Keratinocyte (primary cell): ENCODE data around the gene TRAF1. TPM values are rescaled to one million over a fixed set of nuclear protein-coding genes. Genes with fewer than 3 reads are reported as not detected.

Experiments
- DNase-seq: peaks from one replicate; pipeline ENCODE4 v3.0.0-alpha.2; 2011; ENCODE audit warnings: low read depth, missing footprints, low spot score
- FAIRE-seq: peaks from 2 replicates; lab custom pipeline; 2011; peaks lifted over from hg19 to GRCh38; lab: Jason Lieb, UNC
- H2AFZ ChIP-seq: 2 replicates; pipeline ENCODE4 v1.6.0; 2012; ENCODE audit warnings: low read length, control low read depth, inconsistent platforms; ENCODE audit not compliant: control insufficient read depth
- H3K27ac ChIP-seq: 2 replicates; pipeline ENCODE4 v1.5.1; 2011; ENCODE audit warnings: low read length; ENCODE audit not compliant: control insufficient read depth, insufficient read depth
- H3K27me3 ChIP-seq: 3 replicates; pipeline ENCODE4 v1.6.0; 2011; ENCODE audit warnings: low read length; ENCODE audit not compliant: control insufficient read depth, insufficient read depth; ENCODE audit errors: extremely low read depth
- H3K36me3 ChIP-seq, 2 experiments: 2 replicates in 1 of 2; 3 replicates in 1 of 2; pipeline ENCODE4 v1.5.1; 2011; ENCODE audit warnings: low read length in 2 of 2, mild to moderate bottlenecking in 1 of 2; ENCODE audit not compliant: control insufficient read depth in 2 of 2, insufficient read depth in 2 of 2; ENCODE audit errors: extremely low read depth in 1 of 2
- H3K4me1 ChIP-seq: 3 replicates; pipeline ENCODE4 v1.5.1; 2011; ENCODE audit warnings: low read length; ENCODE audit not compliant: control insufficient read depth, insufficient read depth; ENCODE audit errors: extremely low read depth
- H3K4me2 ChIP-seq: 3 replicates; pipeline ENCODE4 v1.6.0; 2011; ENCODE audit warnings: low read depth, low read length; ENCODE audit not compliant: control insufficient read depth, insufficient read depth; ENCODE audit errors: extremely low read depth
- H3K4me3 ChIP-seq, 3 experiments: fragments of 200-600 bp in 1 of 3; sonication (generic) in 1 of 3; 2 replicates in 2 of 3; 3 replicates in 1 of 3; pipeline ENCODE4 v1.5.1; 2011 to 2016; ENCODE audit warnings: low read length in 3 of 3, mild to moderate bottlenecking in 3 of 3, control low read depth in 2 of 3, inconsistent platforms in 1 of 3, low read depth in 1 of 3, mixed read lengths in 1 of 3, mixed run types in 1 of 3, moderate library complexity in 1 of 3; ENCODE audit not compliant: control insufficient read depth in 2 of 3, insufficient read depth in 2 of 3; ENCODE audit errors: extremely low read depth in 1 of 3
- H3K79me2 ChIP-seq: 2 replicates; pipeline ENCODE4 v1.6.0; 2012; ENCODE audit warnings: low read length; ENCODE audit not compliant: control insufficient read depth, insufficient read depth
- H3K9ac ChIP-seq: 3 replicates; pipeline ENCODE4 v1.6.0; 2011; ENCODE audit warnings: low read length; ENCODE audit not compliant: control insufficient read depth, insufficient read depth; ENCODE audit errors: extremely low read depth
- H3K9me1 ChIP-seq: 3 replicates; pipeline ENCODE4 v1.6.0; 2011; ENCODE audit warnings: low read length; ENCODE audit not compliant: control insufficient read depth, insufficient read depth; ENCODE audit errors: extremely low read depth
- H3K9me3 ChIP-seq: 2 replicates; pipeline ENCODE4 v1.5.1; 2012; ENCODE audit warnings: low read depth, low read length; ENCODE audit not compliant: control insufficient read depth
- H4K20me1 ChIP-seq: 3 replicates; pipeline ENCODE4 v1.6.0; 2011; ENCODE audit warnings: low read length; ENCODE audit not compliant: control insufficient read depth, insufficient read depth; ENCODE audit errors: extremely low read depth
- CTCF ChIP-seq, 3 experiments: IDR thresholded peaks in 1 of 3; conservative IDR thresholded peaks in 1 of 3; optimal IDR thresholded peaks in 1 of 3; 2 replicates in 2 of 3; 3 replicates in 1 of 3; pipeline versions ENCODE3 to v1.5.1; 2011; ENCODE audit warnings: low read length in 3 of 3, mild to moderate bottlenecking in 3 of 3, moderate library complexity in 2 of 3, control low read depth in 1 of 3, inconsistent platforms in 1 of 3; ENCODE audit not compliant: insufficient read depth in 2 of 3; ENCODE audit errors: extremely low read depth in 1 of 3
- EZH2 ChIP-seq: IDR thresholded peaks from one replicate; pipeline ENCODE4 v1.6.1; 2012; ENCODE audit warnings: inconsistent platforms, mild to moderate bottlenecking, low read length, moderate library complexity
- dilution Hi-C: fragments of 300-500 bp; cut with MboI; formaldehyde crosslinking; loops from one replicate; pipeline ENCODE4 v1.7.0; 2020; ENCODE audit warnings: low sequenced_read_pairs; ENCODE audit not compliant: extremely low pct_ligation_motif_present
- polyA plus RNA-seq, 5 experiments: library from polyadenylated mRNA; depleted of rRNA in 3 of 5; stranded (reverse) in 3 of 5; stranded (forward) in 1 of 5; unstranded in 1 of 5; fragments of >200 nt; gene quantifications; 1 replicate in 1 of 5; 2 replicates in 3 of 5; 3 replicates in 1 of 5; pipeline versions ENCODE4 v1.2.1 to v1.2.3, GENCODE V29; 2011 to 2012; ENCODE audit warnings: missing spikeins in 2 of 5, low read depth in 1 of 5, low replicate concordance in 1 of 5

TRAF1 gene
- polyA plus RNA-seq, 1 donor (not counting 4 experiments of a cell fraction or from before 2014, with no cell fraction given), result 1.2 TPM

GRCh38 chr9:120942186-120943001 is 15.8 kb upstream of the TRAF1 start:
- Histone ChIP-seq H2AFZ (peak overlapping the region; percentile 86), H3K36me3 (no peaks in the 10 kb centered on the region), H3K9me1 (no peaks in the 10 kb centered on the region), H3K79me2 (no peaks in the 10 kb centered on the region), H3K27ac (no peak overlapping the region), H4K20me1 (no peaks in the 10 kb centered on the region), H3K4me3 (no peak overlapping the region), H3K4me2 (peak overlapping the region; percentile 12), H3K9me3 (no peaks in the 10 kb centered on the region), H3K27me3 (no peaks in the 10 kb centered on the region), H3K9ac (no peak overlapping the region), H3K4me1 (peaks cover 50% of the 10 kb centered on the region)
- FAIRE-seq (no peak), DNase-seq (no peak)
- dilution Hi-C loops, result no loop called here
- no peak for TF ChIP-seq EZH2

GRCh38 chr9:120941046-120941770 is 14.6 kb upstream of the TRAF1 start:
- dilution Hi-C loops, result no loop called here
- Histone ChIP-seq H3K4me3 (no peak overlapping the region), H3K9ac (no peak overlapping the region), H3K27me3 (no peaks in the 10 kb centered on the region), H3K79me2 (no peaks in the 10 kb centered on the region), H2AFZ (peak overlapping the region; percentile 7), H3K9me3 (no peaks in the 10 kb centered on the region), H4K20me1 (no peaks in the 10 kb centered on the region), H3K36me3 (no peaks in the 10 kb centered on the region), H3K9me1 (no peaks in the 10 kb centered on the region), H3K4me2 (peak overlapping the region; percentile 46), H3K27ac (no peak overlapping the region), H3K4me1 (peaks cover 47% of the 10 kb centered on the region)
- peak; percentile 87 for FAIRE-seq
- DNase-seq, result no peak
- no peak for TF ChIP-seq CTCF (optimal IDR thresholded peaks at IDR 0.05 in 1 of 3, IDR thresholded peaks at IDR 0.05 in 1 of 3, conservative IDR thresholded peaks at IDR 0.05 in 1 of 3; ENCODE audit: extremely low read depth in 1 of 3, insufficient read depth in 2 of 3, low read length in 3 of 3)
- no peak for TF ChIP-seq EZH2
